ENCODE results near the gene ZNF615.
"Not testable (repeated sequence)": the region's sequence is repeated elsewhere in the genome, so short reads cannot be mapped to it uniquely, and the experiment has no call there.

The ZNF615 gene

DNA sequence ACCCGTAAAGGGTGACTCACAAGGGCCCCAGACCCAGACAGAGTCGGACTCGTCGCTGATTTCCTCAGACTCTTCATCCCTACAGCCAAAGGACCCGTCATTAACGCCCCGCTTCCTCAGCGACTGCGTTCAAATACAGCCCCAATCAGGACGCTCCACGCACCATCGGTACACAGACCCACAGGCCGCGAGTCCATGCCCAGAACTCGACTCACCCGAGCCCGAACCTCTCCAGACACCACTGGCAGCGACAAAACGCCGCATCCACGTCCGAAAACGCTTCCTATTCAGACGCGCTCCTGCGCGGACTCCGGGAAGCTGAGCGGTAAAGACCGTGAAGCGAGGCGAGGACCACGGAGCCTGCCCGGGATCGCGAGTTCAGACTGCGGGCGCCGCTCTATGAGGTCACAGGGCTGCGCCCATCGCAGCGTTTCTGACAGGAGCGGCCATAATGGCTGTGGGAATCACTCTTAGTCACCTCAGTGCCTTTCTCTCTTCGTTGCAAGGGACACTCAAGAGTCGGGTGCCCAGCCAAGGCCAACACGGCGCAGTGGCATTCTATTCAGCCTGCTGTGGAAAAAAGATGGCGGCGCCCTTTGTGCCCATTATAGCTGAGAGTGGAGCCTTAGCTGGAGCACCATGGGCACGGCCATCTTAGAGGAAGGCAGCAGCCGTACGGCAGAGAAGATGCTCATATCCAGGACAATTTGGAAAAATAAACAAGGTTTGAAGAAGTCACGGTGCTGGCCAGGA lies 20.2 kb upstream of the ZNF615 start, which contains the start of gene ZNF614:
ZNF614 (minus strand) TSS at position 353 of the 753 bp plus-strand sequence. CDS start 2,634 bp downstream, outside the sequence.
- FAIRE-seq (no peak), DNase-seq (ENCODE audit: insufficient read length, low spot score) (peak; percentile 67)
- TF ChIP-seq, protein P1, sequence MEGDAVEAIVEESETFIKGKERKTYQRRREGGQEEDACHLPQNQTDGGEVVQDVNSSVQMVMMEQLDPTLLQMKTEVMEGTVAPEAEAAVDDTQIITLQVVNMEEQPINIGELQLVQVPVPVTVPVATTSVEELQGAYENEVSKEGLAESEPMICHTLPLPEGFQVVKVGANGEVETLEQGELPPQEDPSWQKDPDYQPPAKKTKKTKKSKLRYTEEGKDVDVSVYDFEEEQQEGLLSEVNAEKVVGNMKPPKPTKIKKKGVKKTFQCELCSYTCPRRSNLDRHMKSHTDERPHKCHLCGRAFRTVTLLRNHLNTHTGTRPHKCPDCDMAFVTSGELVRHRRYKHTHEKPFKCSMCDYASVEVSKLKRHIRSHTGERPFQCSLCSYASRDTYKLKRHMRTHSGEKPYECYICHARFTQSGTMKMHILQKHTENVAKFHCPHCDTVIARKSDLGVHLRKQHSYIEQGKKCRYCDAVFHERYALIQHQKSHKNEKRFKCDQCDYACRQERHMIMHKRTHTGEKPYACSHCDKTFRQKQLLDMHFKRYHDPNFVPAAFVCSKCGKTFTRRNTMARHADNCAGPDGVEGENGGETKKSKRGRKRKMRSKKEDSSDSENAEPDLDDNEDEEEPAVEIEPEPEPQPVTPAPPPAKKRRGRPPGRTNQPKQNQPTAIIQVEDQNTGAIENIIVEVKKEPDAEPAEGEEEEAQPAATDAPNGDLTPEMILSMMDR (IDR thresholded peaks at IDR 0.05; ENCODE audit: insufficient read depth, missing control alignments): no peak

DNA sequence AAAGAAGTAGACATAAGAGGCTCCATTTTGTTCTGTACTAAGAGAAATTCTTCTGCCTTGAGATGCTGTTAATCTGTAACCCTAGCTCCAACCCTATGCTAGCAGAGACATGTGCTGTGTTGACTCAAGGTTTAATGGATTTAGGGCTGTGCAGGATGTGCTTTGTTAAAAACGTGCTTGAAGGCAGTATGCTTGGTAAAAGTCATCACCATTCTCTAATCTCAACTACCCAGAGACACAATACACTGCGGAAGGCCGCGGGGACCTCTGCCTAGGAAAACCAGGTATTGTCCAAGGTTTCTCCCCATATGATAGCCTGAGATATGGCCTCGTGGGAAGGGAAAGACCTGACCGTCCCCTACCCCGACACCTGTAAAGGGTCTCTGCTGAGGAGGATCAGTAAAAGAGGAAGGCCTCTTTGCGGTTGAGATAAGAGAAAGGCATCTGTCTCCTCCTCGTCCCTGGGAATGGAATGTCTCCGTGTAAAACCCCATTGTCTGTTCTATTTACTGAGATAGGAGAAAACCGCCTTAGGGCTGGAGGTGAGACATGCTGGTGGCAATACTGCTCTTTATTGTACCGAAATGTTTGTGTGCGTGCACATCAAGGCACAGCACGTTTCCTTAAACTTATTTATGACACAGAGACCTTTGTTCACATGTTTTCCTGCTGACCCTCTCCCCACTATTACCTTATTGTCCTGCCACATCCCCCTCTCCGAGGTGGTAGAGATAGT lies 18.4 kb upstream of the ZNF615 start:
- DNase-seq (ENCODE audit: insufficient read length, low spot score); FAIRE-seq: not testable (repeated sequence)

DNA sequence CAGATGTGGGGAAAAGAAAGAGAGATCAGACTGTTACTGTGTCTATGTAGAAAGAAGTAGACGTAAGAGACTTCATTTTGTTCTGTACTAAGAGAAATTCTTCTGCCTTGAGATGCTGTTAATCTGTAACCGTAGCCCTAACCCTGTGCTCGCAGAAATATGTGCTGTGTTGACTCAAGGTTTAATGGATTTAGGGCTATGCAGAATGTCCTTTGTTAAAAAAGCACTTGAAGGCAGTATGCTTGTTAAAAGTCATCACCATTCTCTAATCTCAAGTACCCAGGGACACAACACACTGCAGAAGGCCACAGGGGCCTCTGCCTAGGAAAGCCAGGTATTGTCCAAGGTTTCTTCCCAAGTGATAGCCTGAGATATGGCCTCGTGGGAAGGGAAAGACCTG lies 16.5 kb upstream of the ZNF615 start:
- DNase-seq (ENCODE audit: insufficient read length, low spot score); FAIRE-seq: not testable (repeated sequence)

DNA sequence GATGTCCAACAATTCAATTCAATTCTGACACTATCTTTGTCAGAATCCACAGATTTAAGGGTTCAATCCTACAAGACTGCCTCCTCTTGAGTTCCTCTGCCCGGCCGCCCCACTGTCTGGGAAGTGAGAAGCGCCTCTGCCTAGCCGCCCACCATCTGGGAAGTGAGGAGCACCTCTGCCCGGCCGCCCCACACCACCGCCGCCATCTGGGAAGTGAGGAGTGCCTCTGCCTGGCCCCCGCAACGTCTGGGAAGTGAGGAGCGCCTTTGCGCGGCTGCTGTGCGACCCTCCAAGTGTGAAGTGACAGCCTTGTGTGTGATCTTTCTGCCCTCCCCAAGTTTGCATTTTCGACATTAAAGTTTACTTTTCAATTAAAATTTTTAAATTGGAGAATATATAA lies 14.2 kb upstream of the ZNF615 start:
- FAIRE-seq: no peak
- DNase-seq (ENCODE audit: insufficient read length, low spot score): no peak
- TF ChIP-seq, protein P1 (IDR thresholded peaks at IDR 0.05; ENCODE audit: insufficient read depth, missing control alignments): no peak

DNA sequence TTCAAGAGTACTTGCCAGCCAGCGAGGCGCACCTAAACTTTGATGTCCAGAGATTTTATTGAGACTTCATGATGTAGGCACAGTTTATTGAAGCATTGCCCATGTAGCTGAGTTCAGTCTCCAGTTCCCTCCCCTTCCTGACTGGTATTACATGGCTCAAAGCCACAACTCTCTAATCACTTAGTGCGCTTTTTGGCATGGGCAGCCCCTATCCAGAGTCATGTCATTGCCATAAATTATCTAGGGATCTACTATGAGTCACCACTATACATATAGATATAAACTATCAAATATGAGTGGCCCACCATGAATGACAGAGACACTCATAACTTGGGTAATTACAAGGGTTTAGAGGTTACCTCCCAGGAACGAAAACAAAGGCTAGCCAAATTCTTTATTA lies 12.5 kb upstream of the ZNF615 start:
- FAIRE-seq: no peak
- no peak for DNase-seq (ENCODE audit: insufficient read length, low spot score)
- TF ChIP-seq, protein P1 (IDR thresholded peaks at IDR 0.05; ENCODE audit: insufficient read depth, missing control alignments): no peak

DNA sequence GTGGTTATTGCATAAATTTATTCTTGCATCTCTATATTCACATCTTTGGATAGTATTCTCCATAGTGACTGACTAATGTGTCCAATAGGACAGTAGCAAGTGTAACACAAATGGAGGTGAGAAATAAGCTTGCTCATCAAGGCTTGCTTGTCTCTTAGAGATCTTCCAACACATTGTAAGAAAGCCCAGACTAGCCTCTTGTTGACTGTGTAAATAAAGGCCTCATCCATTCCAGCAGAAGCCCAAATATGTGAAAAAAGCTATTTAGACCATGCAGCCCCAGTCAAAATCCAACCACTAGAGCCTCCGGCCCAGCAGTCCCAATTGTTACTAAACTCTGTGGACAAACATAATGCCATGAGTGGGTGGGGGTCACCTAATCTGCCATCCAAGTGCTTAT lies 2.7 kb upstream of the ZNF615 start:
- FAIRE-seq (no peak), DNase-seq (ENCODE audit: insufficient read length, low spot score) (no peak)
- TF ChIP-seq, protein P1 (IDR thresholded peaks at IDR 0.05; ENCODE audit: insufficient read depth, missing control alignments): no peak

DNA sequence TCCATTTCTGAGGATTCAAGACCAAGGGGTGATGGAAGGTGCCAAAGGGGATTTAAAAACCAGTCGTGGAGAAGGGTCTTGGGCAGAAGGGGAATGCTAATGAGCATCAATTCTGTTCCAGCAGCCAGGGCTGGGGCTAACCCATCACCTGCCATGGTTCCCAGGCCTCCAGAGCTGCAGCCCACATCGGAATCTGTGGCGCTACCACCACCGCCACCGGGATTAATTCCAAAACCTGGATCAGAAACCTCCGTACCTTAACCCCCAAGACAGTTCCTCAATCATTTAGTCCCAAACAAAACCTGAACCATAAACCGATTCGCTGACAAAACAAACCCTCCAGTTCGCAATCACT lies 583 bp downstream of the ZNF615 start:
- DNase-seq (ENCODE audit: insufficient read length, low spot score): no peak
- FAIRE-seq: no peak
- TF ChIP-seq, protein P1 (IDR thresholded peaks at IDR 0.05; ENCODE audit: insufficient read depth, missing control alignments): no peak

DNA sequence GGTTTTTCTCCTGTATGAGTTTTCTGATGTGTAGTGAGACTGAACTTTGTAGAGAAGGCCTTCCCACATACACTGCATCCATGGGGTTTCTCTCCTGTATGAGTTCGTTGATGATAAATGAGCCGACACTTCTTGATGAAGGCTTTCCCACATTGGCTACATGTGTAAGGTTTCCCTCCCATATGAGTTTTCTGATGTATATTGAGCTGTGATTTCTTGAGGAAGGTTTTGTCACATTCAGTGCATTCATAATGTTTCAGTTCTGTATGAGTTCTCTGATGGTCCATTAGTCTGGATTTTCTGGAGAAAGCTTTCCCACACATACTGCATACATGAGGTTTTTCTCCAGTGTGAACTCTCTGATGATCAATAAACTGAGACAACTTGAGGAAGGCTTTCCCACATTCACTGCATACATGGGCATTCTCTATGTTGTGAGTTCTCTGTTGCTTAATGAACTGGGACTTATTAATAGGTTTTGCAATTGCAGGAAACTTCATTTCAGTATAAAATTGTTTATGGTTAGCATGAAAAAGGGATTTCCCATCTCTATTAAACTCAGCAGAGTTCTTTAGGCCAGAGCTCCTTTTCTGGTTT lies 13.9 kb downstream of the ZNF615 start:
- TF ChIP-seq, protein P1 (IDR thresholded peaks at IDR 0.05; ENCODE audit: insufficient read depth, missing control alignments): no peak
- DNase-seq (ENCODE audit: insufficient read length, low spot score): no peak
- FAIRE-seq: no peak
